ENCODE measurements around the gene TGDS.

TGDS gene

GRCh38 chr13:94525781-94526180, 70.2 kb downstream of the TGDS start:
- no peak overlapping the region for H3K9ac ChIP-seq (ENCODE audit: low read length)
- H3F3A ChIP-seq (ENCODE audit: insufficient read depth, low read length), result no peaks in the 10 kb centered on the region
- no peak overlapping the region for H2AFZ ChIP-seq (ENCODE audit: low read length)
- no peak overlapping the region for H3K4me2 ChIP-seq (ENCODE audit: low read length)
- no peaks in the 10 kb centered on the region for H3K27me3 ChIP-seq (ENCODE audit: insufficient read depth, low read length)
- H3K9me2 ChIP-seq (ENCODE audit: low read depth, low read length), result no peaks in the 10 kb centered on the region
- no peaks in the 10 kb centered on the region for H3K36me3 ChIP-seq (ENCODE audit: insufficient read depth, low read length)
- no peaks in the 10 kb centered on the region for H3K4me1 ChIP-seq (ENCODE audit: insufficient read depth, low read length, severe bottlenecking)
- H4K20me1 ChIP-seq (ENCODE audit: insufficient read depth, low read length), result no peaks in the 10 kb centered on the region
- TF ChIP-seq EZH2 (IDR thresholded peaks at IDR 0.05; ENCODE audit: borderline replicate concordance, low read length) (no peak), CTCF (IDR thresholded peaks at IDR 0.05; ENCODE audit: low read length) (no peak)
- no peaks in the 10 kb centered on the region for H3K9me3 ChIP-seq (ENCODE audit: low read length)
- H3K27ac ChIP-seq (ENCODE audit: low read depth, low read length, poor library complexity, severe bottlenecking), result no peak overlapping the region
- no peak overlapping the region for H3K4me3 ChIP-seq (ENCODE audit: low read depth, low read length, poor library complexity, severe bottlenecking)
- no peaks in the 10 kb centered on the region for H3K79me2 ChIP-seq (ENCODE audit: insufficient read depth, low read length)

- no peak overlapping the region for H3K4me2 ChIP-seq (ENCODE audit: low read length)
- no peaks in the 10 kb centered on the region for H3K9me3 ChIP-seq (ENCODE audit: low read length)
- H3K79me2 ChIP-seq (ENCODE audit: insufficient read depth, low read length), result no peaks in the 10 kb centered on the region
- no peaks in the 10 kb centered on the region for H3K36me3 ChIP-seq (ENCODE audit: insufficient read depth, low read length)
- H3K4me3 ChIP-seq (ENCODE audit: low read depth, low read length, poor library complexity, severe bottlenecking), result no peak overlapping the region
- no peaks in the 10 kb centered on the region for H3K4me1 ChIP-seq (ENCODE audit: insufficient read depth, low read length, severe bottlenecking)
- TF ChIP-seq EZH2 (IDR thresholded peaks at IDR 0.05; ENCODE audit: borderline replicate concordance, low read length) (no peak), CTCF (IDR thresholded peaks at IDR 0.05; ENCODE audit: low read length) (no peak)
- H3F3A ChIP-seq (ENCODE audit: insufficient read depth, low read length), result no peaks in the 10 kb centered on the region
- H3K9ac ChIP-seq (ENCODE audit: low read length), result no peak overlapping the region
- no peaks in the 10 kb centered on the region for H3K9me2 ChIP-seq (ENCODE audit: low read depth, low read length)
- H4K20me1 ChIP-seq (ENCODE audit: insufficient read depth, low read length), result no peaks in the 10 kb centered on the region
- H3K27ac ChIP-seq (ENCODE audit: low read depth, low read length, poor library complexity, severe bottlenecking), result no peak overlapping the region
- H3K27me3 ChIP-seq (ENCODE audit: insufficient read depth, low read length), result no peaks in the 10 kb centered on the region
- H2AFZ ChIP-seq (ENCODE audit: low read length), result no peak overlapping the region
These were observed 71.5 kb downstream of the TGDS start for GRCh38 chr13:94524407-94524806.

All from OCI-LY1 (cell line).